A549 (cell line): ENCODE data around the gene PRPSAP2. TPM values are rescaled to one million over a fixed set of nuclear protein-coding genes. Genes with fewer than 3 reads are reported as not detected.
A peak's percentile ranks its signal among the peaks of the same experiment; 100 is the strongest.

Source experiments
- ATAC-seq, 2 experiments: fragments of 200-7000 bp in 1 of 2; fragments of >200 bp in 1 of 2; cut with Nextera tagmentation in 1 of 2; cut with Tn5 transposase in 1 of 2; 3 replicates each; pipeline versions ENCODE4 v1.8.0 to v1.9.1; 2018 to 2020; ENCODE audit warnings: mild to moderate bottlenecking in 1 of 2, moderate library complexity in 1 of 2
- CTCF ChIA-PET: fragments of 300-600 bp; sonication (Branson Sonifier 250); formaldehyde crosslinking; extraction: SDS; loops from one replicate; lab custom pipeline; 2021; ENCODE audit warnings: antibody characterized with exemption, inconsistent platforms; lab: Yijun Ruan, JAX
- POLR2A ChIA-PET: fragments of 350-600 bp; formaldehyde crosslinking; extraction: SDS; loops from one replicate; lab custom pipeline; 2021; ENCODE audit warnings: antibody characterized with exemption, inconsistent platforms; lab: Yijun Ruan, JAX
- DNase-seq, 2 experiments: peaks; one replicate each; pipeline versions ENCODE4 v3.0.0 to v3.0.0-alpha.2; 2011 to 2016; ENCODE audit warnings: low read depth in 1 of 2, low spot score in 1 of 2
- FAIRE-seq: peaks from 2 replicates; lab custom pipeline; 2011; peaks lifted over from hg19 to GRCh38; lab: Jason Lieb, UNC
- H3K27ac ChIP-seq, 2 experiments: fragments of >200 bp; sonication (Bioruptor Twin); formaldehyde crosslinking; 3 replicates each; pipeline ENCODE4 v1.5.1; 2016 to 2017
- H3K4me1 ChIP-seq: fragments of >200 bp; sonication (Bioruptor Twin); formaldehyde crosslinking; 3 replicates; pipeline ENCODE4 v1.6.1; 2016
- H3K4me2 ChIP-seq: fragments of >200 bp; sonication (Bioruptor Twin); formaldehyde crosslinking; 3 replicates; pipeline ENCODE4 v1.6.1; 2016
- H3K4me3 ChIP-seq: fragments of >200 bp; sonication (Bioruptor Twin); formaldehyde crosslinking; 3 replicates; pipeline ENCODE4 v1.5.1; 2016
- H3K9me3 ChIP-seq: fragments of >200 bp; sonication (Bioruptor Twin); formaldehyde crosslinking; 3 replicates; pipeline ENCODE4 v1.6.1; 2016
- ATOH8 ChIP-seq: fragments of 250-450 bp; sonication (Bioruptor Pico); IDR thresholded peaks from 2 replicates; pipeline ENCODE4 v1.5.0; 2020; ENCODE audit warnings: low read depth, mild to moderate bottlenecking, moderate library complexity
- CBX8 ChIP-seq: fragments of 200-600 bp; sonication (generic); IDR thresholded peaks from 2 replicates; pipeline ENCODE4 v1.6.1; 2016
- ELK1 ChIP-seq: fragments of 150-350 bp; IDR thresholded peaks from 2 replicates; pipeline ENCODE4 v1.6.1; 2014; ENCODE audit warnings: low read depth, mild to moderate bottlenecking, low read length
- ESRRA ChIP-seq: fragments of 150-350 bp; IDR thresholded peaks from 2 replicates; pipeline ENCODE4 v1.6.1; 2014; ENCODE audit warnings: mild to moderate bottlenecking, low read length, borderline replicate concordance
- FOSB ChIP-seq: fragments of 250-450 bp; sonication (Bioruptor Pico); IDR thresholded peaks from 2 replicates; pipeline ENCODE4 v1.5.0; 2020; ENCODE audit warnings: mild to moderate bottlenecking, moderate library complexity
- FOSL2 ChIP-seq, 2 experiments: fragments of 450-650 bp in 1 of 2; fragments of >200 bp in 1 of 2; sonication (Bioruptor Twin) in 1 of 2; formaldehyde crosslinking; IDR thresholded peaks; 2 replicates each; pipeline versions ENCODE4 v1.5.0 to v1.6.1; 2016 to 2020; ENCODE audit warnings: mild to moderate bottlenecking in 1 of 2, moderate library complexity in 1 of 2
- FOXS1 ChIP-seq: fragments of 250-450 bp; sonication (Bioruptor Pico); IDR thresholded peaks from 2 replicates; pipeline ENCODE4 v1.5.0; 2020; ENCODE audit warnings: mild to moderate bottlenecking, moderate library complexity
- HDAC2 ChIP-seq: fragments of 200-600 bp; sonication (generic); IDR thresholded peaks from 2 replicates; pipeline ENCODE4 v1.6.1; 2016
- HOXB5 ChIP-seq: fragments of 250-450 bp; sonication (Bioruptor Pico); IDR thresholded peaks from 2 replicates; pipeline ENCODE4 v1.5.0; 2020; ENCODE audit warnings: mild to moderate bottlenecking, moderate library complexity
- JUNB ChIP-seq: fragments of >200 bp; sonication (Bioruptor Twin); formaldehyde crosslinking; IDR thresholded peaks from 2 replicates; pipeline ENCODE4 v1.6.1; 2016
- MAFK ChIP-seq: fragments of 450-650 bp; IDR thresholded peaks from 2 replicates; pipeline ENCODE4 v1.6.1; 2014; ENCODE audit not compliant: partially characterized antibody
- NFE2L2 ChIP-seq: fragments of 150-350 bp; conservative IDR thresholded peaks from 2 replicates; pipeline ENCODE4 v1.6.1; 2014; ENCODE audit warnings: low read length
- PHF8 ChIP-seq: fragments of 200-600 bp; sonication (generic); IDR thresholded peaks from 2 replicates; pipeline ENCODE4 v1.6.1; 2016; ENCODE audit warnings: low read depth, mild to moderate bottlenecking, antibody characterized with exemption, moderate library complexity, borderline replicate concordance
- RCOR1 ChIP-seq: fragments of 150-350 bp; IDR thresholded peaks from 2 replicates; pipeline ENCODE4 v1.6.1; 2014; ENCODE audit warnings: antibody characterized with exemption, low read length, low read depth
- RNF2 ChIP-seq: fragments of 200-600 bp; sonication (generic); IDR thresholded peaks from 2 replicates; pipeline ENCODE4 v1.6.1; 2016; ENCODE audit warnings: low read depth, mild to moderate bottlenecking, antibody characterized with exemption, moderate library complexity, borderline replicate concordance
- SREBF2 ChIP-seq: fragments of 450-650 bp; IDR thresholded peaks from 2 replicates; pipeline ENCODE4 v1.6.1; 2014; ENCODE audit warnings: mild to moderate bottlenecking, moderate library complexity
- TP53 ChIP-seq: fragments of 250-450 bp; sonication (Bioruptor Pico); IDR thresholded peaks from 2 replicates; pipeline ENCODE4 v1.5.0; 2021; ENCODE audit warnings: mild to moderate bottlenecking, moderate library complexity
- WGBS: methylation state at CpG from one replicate; pipeline ENCODE4 v1.1.6; 2017; ENCODE audit errors: missing lambda C conversion rate; 5-methylcytosine and 5-hydroxymethylcytosine counted together
- polyA plus RNA-seq, 4 experiments: library from polyadenylated mRNA; depleted of rRNA in 3 of 4; stranded (reverse); fragments of >200 nt; fragmentation: RNase III in 1 of 4; extraction: RNeasy Plus Mini Kit Qiagen cat#74134 plus additional on column Dnase treatment in 1 of 4; gene quantifications; 2 replicates in 3 of 4; 3 replicates in 1 of 4; pipeline ENCODE4 v1.2.3, GENCODE V29; 2011 to 2017

PRPSAP2 gene
- polyA plus RNA-seq, 2 of the 4 experiments (the other 2 are of a cell fraction): 53.3 to 82.1 TPM

- ATAC-seq (peak; percentile 54 to 77), FAIRE-seq (no peak), DNase-seq (peak; percentile 64 to 66)
- TF ChIP-seq FOSL2 (IDR thresholded peaks at IDR 0.05): no peak
- TF ChIP-seq FOSL2 (CRISPR knock-in tag; IDR thresholded peaks at IDR 0.05): peak; percentile 6; the same call in 1 of the 2 replicates
- no peak for TF ChIP-seq MAFK
- ChIA-PET CTCF (interaction anchor here (0.7 to 8.8 kb wide), 36 partner anchors 9 to 336 kb away, joined by 3 to 215 read pairs (median 9); partner anchors contain the start of genes FAM83G and SLC5A10), POLR2A (interaction anchor here (0.7 to 1.0 kb wide), 2 partner anchors 43 to 105 kb away, joined by 3 to 4 read pairs; partner anchors contain the start of gene FAM83G)
- Histone ChIP-seq H3K4me1 (peaks cover 37% of the 10 kb centered on the region), H3K27ac (peak overlapping the region; percentile 65 to 86), H3K9me3 (no peaks in the 10 kb centered on the region), H3K4me2 (peak overlapping the region; percentile 27), H3K4me3 (no peak overlapping the region)
- 38% methylated on average over 14 of the region's 16 CpGs for WGBS
Observed at GRCh38 chr17:18961634-18962493, 103.9 kb downstream of the PRPSAP2 start.

GRCh38 chr17:18962494-18962815 lies 104.5 kb downstream of the PRPSAP2 start:
- ChIA-PET CTCF (interaction anchor here (0.8 to 8.8 kb wide), 11 partner anchors 7 to 82 kb away, joined by 3 to 215 read pairs (median 19); partner anchors contain the start of gene SLC5A10), POLR2A (no interaction called here)
- DNase-seq: no peak
- H3K4me3 ChIP-seq: no peak overlapping the region
- peak overlapping the region; percentile 27; the same call in 2 of the 3 replicates for H3K4me2 ChIP-seq
- peaks cover 37% of the 10 kb centered on the region for H3K4me1 ChIP-seq
- H3K27ac ChIP-seq: peak overlapping the region; percentile 65 to 86
- no peak for TF ChIP-seq PHF8
- no peak for TF ChIP-seq FOXS1
- TF ChIP-seq HDAC2: no peak
- no peak for TF ChIP-seq JUNB
- no peak for TF ChIP-seq RNF2
- no peak for TF ChIP-seq ESRRA
- no peak for TF ChIP-seq SREBF2
- no peak for TF ChIP-seq RCOR1
- no peak for TF ChIP-seq FOSB
- no peak for TF ChIP-seq ELK1
- TF ChIP-seq NFE2L2: no peak
- no peak for TF ChIP-seq CBX8
- no peak for TF ChIP-seq ATOH8
- no peak for TF ChIP-seq TP53 (CRISPR knock-in tag)
- TF ChIP-seq, all 56 proteins: peak for 0
- no peaks in the 10 kb centered on the region for H3K9me3 ChIP-seq
- FAIRE-seq: no peak
- ATAC-seq: no peak
- WGBS: 70% methylated on average over 6 of the region's 6 CpGs

- ChIA-PET POLR2A (interaction anchor here (0.5 kb wide), 1 partner anchor 105 kb away, joined by 3 read pairs; the partner anchor contains the start of gene PRPSAP2), CTCF (interaction anchor here (0.8 to 8.8 kb wide), 6 partner anchors 8 to 82 kb away, joined by 3 to 215 read pairs (median 24); no protein-coding TSS in a partner anchor)
- no peak for ATAC-seq
- Histone ChIP-seq H3K27ac (peak overlapping the region; percentile 65 to 86; a peak in 5 of 6 replicates), H3K9me3 (no peaks in the 10 kb centered on the region), H3K4me1 (peaks cover 46% of the 10 kb centered on the region), H3K4me2 (no peak overlapping the region), H3K4me3 (no peak overlapping the region)
- 84% methylated on average over 22 of the region's 23 CpGs for WGBS
- TF ChIP-seq HOXB5: no peak
- no peak for DNase-seq
- FAIRE-seq: no peak
Observed at GRCh38 chr17:18963126-18964017, 105.4 kb downstream of the PRPSAP2 start.
